ENCODE data around the gene KPNA3. TPM values are rescaled to one million over a fixed set of nuclear protein-coding genes. Genes with fewer than 3 reads are reported as not detected.
"Not testable (repeated sequence)": the region's sequence is repeated elsewhere in the genome, so short reads cannot be mapped to it uniquely, and the experiment has no call there.

The KPNA3 gene
- total and polyA plus RNA-seq, 2 experiments from 2014 or later: 30.5 to 55.7 TPM

- TF ChIP-seq, protein P1, sequence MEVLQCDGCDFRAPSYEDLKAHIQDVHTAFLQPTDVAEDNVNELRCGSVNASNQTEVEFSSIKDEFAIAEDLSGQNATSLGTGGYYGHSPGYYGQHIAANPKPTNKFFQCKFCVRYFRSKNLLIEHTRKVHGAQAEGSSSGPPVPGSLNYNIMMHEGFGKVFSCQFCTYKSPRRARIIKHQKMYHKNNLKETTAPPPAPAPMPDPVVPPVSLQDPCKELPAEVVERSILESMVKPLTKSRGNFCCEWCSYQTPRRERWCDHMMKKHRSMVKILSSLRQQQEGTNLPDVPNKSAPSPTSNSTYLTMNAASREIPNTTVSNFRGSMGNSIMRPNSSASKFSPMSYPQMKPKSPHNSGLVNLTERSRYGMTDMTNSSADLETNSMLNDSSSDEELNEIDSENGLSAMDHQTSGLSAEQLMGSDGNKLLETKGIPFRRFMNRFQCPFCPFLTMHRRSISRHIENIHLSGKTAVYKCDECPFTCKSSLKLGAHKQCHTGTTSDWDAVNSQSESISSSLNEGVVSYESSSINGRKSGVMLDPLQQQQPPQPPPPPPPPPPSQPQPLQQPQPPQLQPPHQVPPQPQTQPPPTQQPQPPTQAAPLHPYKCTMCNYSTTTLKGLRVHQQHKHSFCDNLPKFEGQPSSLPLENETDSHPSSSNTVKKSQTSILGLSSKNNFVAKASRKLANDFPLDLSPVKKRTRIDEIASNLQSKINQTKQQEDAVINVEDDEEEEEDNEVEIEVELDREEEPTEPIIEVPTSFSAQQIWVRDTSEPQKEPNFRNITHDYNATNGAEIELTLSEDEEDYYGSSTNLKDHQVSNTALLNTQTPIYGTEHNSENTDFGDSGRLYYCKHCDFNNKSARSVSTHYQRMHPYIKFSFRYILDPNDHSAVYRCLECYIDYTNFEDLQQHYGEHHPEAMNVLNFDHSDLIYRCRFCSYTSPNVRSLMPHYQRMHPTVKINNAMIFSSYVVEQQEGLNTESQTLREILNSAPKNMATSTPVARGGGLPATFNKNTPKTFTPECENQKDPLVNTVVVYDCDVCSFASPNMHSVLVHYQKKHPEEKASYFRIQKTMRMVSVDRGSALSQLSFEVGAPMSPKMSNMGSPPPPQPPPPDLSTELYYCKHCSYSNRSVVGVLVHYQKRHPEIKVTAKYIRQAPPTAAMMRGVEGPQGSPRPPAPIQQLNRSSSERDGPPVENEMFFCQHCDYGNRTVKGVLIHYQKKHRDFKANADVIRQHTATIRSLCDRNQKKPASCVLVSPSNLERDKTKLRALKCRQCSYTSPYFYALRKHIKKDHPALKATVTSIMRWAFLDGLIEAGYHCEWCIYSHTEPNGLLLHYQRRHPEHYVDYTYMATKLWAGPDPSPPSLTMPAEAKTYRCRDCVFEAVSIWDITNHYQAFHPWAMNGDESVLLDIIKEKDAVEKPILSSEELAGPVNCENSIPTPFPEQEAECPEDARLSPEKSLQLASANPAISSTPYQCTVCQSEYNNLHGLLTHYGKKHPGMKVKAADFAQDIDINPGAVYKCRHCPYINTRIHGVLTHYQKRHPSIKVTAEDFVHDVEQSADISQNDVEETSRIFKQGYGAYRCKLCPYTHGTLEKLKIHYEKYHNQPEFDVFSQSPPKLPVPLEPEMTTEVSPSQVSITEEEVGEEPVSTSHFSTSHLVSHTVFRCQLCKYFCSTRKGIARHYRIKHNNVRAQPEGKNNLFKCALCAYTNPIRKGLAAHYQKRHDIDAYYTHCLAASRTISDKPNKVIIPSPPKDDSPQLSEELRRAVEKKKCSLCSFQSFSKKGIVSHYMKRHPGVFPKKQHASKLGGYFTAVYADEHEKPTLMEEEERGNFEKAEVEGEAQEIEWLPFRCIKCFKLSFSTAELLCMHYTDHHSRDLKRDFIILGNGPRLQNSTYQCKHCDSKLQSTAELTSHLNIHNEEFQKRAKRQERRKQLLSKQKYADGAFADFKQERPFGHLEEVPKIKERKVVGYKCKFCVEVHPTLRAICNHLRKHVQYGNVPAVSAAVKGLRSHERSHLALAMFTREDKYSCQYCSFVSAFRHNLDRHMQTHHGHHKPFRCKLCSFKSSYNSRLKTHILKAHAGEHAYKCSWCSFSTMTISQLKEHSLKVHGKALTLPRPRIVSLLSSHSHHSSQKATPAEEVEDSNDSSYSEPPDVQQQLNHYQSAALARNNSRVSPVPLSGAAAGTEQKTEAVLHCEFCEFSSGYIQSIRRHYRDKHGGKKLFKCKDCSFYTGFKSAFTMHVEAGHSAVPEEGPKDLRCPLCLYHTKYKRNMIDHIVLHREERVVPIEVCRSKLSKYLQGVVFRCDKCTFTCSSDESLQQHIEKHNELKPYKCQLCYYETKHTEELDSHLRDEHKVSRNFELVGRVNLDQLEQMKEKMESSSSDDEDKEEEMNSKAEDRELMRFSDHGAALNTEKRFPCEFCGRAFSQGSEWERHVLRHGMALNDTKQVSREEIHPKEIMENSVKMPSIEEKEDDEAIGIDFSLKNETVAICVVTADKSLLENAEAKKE (CRISPR knock-in tag; IDR thresholded peaks at IDR 0.05): no peak
- no peak for TF ChIP-seq EZH2phosphoT487 (IDR thresholded peaks at IDR 0.05; ENCODE audit: unreplicated experiment)
- no peak for TF ChIP-seq STAT1 (IDR thresholded peaks at IDR 0.05; ENCODE audit: unreplicated experiment)
- no peak for TF ChIP-seq ZNF114 (CRISPR knock-in tag; IDR thresholded peaks at IDR 0.05)
Observed at GRCh38 chr13:49820591-49821215, 28.2 kb upstream of the KPNA3 start (continued).

- H2AFZ ChIP-seq; H3K9me3 Mint-ChIP-seq; ATAC-seq; H3K4me3 Mint-ChIP-seq; H3K4me3 ChIP-seq; H3F3A ChIP-seq (replicated peaks; ENCODE audit: low read depth); H4K20me1 ChIP-seq (replicated peaks; ENCODE audit: insufficient read depth); H3K27ac Mint-ChIP-seq; DNase-seq (ENCODE audit: low spot score); H3K79me2 ChIP-seq (replicated peaks; ENCODE audit: insufficient read depth); H3K4me1 ChIP-seq (ENCODE audit: insufficient read depth); H3K4me2 ChIP-seq; H3K27me3 Mint-ChIP-seq (ENCODE audit: insufficient read depth, low read depth, poor library complexity); H3K9me2 ChIP-seq (ENCODE audit: insufficient read depth); H3K36me3 Mint-ChIP-seq (ENCODE audit: low read depth); H3K27ac ChIP-seq (ENCODE audit: low read depth); H3K36me3 ChIP-seq (ENCODE audit: insufficient read depth); H3K27me3 ChIP-seq (ENCODE audit: insufficient read depth): not testable (repeated sequence)
- H3K4me1 Mint-ChIP-seq: peaks cover 12% of the 10 kb centered on the region
Observed at GRCh38 chr13:49816047-49816446, 23.6 kb upstream of the KPNA3 start.

Data from GM23338 (cell line).